DND-41 (cell line): ENCODE results near the gene EEF2.

Source experiments
- CTCF ChIP-seq: IDR thresholded peaks from 2 replicates; pipeline ENCODE4 v1.5.1; 2012; ENCODE audit warnings: borderline replicate concordance, low read length, moderate library complexity, mild to moderate bottlenecking; ENCODE audit not compliant: poor library complexity, severe bottlenecking; ENCODE audit errors: extremely low read depth
- EZH2 ChIP-seq: IDR thresholded peaks from 3 replicates; pipeline ENCODE4 v1.6.1; 2012; ENCODE audit warnings: borderline replicate concordance, low read depth, mild to moderate bottlenecking, moderate library complexity, low read length, inconsistent platforms; ENCODE audit not compliant: severe bottlenecking

GRCh38 chr19:3932931-3933810, 52.1 kb downstream of the EEF2 start, which contains the start of gene NMRK2:
- TF ChIP-seq CTCF (no peak), EZH2 (no peak)
